ENCODE data around the gene ADGRG1. TPM values are rescaled to one million over a fixed set of nuclear protein-coding genes. Genes with fewer than 3 reads are reported as not detected.

ADGRG1 gene
- total and polyA plus RNA-seq, 2 donors (not counting 1 experiment from before 2014, with no cell fraction given) = 0.20 to 0.61 TPM

DNA sequence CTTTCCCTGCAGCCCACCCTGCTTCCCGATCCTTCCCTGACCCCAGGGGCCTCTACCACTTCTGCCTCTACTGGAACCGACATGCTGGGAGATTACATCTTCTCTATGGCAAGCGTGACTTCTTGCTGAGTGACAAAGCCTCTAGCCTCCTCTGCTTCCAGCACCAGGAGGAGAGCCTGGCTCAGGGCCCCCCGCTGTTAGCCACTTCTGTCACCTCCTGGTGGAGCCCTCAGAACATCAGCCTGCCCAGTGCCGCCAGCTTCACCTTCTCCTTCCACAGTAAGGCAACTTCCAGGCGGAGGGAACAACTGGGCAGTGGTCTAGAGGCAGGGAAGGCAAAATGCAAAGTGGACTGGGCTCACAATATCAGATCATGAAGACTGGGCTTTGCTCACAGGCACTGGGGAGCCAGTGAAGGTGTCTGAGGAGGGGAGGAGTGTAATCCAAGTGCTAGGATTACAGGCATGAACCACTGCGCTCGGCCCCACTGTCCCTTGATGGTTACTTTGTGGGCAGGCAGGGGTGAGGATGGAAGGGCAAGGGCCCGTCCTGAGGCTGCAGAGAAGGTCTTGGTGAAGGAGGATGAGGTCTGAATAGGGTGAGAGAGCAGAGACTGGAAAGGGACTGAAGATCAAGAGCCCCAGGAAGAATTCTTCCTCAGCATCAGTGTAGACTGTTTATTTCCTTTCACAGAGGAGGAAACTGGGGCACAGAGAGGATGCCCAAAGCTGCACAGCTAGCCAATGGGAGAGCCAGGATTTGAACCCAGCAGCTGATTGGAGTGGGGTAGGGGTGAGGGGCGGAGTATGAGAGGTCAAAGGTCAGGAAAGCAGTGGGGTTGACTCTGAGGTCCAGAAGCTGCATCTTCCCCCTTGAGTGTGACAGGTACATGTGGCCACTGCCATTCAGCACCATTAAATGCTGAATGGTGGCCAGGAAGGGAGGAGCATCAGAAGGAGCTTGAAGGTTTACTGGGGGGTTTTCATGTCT is 23.2 kb downstream of the ADGRG1 start:
- Histone ChIP-seq H3K9ac (ENCODE audit: low read length) (no peak overlapping the region), H3K4me1 (ENCODE audit: control insufficient read depth in 2 of 2, insufficient read depth in 2 of 2, low read length in 2 of 2) (peaks cover 19 to 21% of the 10 kb centered on the region in 2 donors), H3K36me3 (replicated peaks in 1 of 2; ENCODE audit: control extremely low read depth in 1 of 2, control insufficient read depth in 1 of 2, extremely low read depth in 1 of 2, insufficient read depth in 2 of 2, low read length in 1 of 2) (no peaks in the 10 kb centered on the region), H3K4me2 (replicated peaks; ENCODE audit: low read depth, low read length, poor library complexity, severe bottlenecking) (no peak overlapping the region), H2AFZ (ENCODE audit: insufficient read depth, low read depth, low read length, poor library complexity, severe bottlenecking) (no peak overlapping the region), H4K20me1 (ENCODE audit: control insufficient read depth, insufficient read depth, low read length, poor library complexity, severe bottlenecking) (no peaks in the 10 kb centered on the region), H3K9me3 (ENCODE audit: control extremely low read depth in 1 of 3, control insufficient read depth in 2 of 3, insufficient read depth in 1 of 3, low read length in 2 of 3) (peaks cover 0 to 5% (median 0%) of the 10 kb centered on the region in 3 donors), H3K79me2 (ENCODE audit: control insufficient read depth, insufficient read depth, low read length) (no peaks in the 10 kb centered on the region), H3K27me3 (replicated peaks in 1 of 4; ENCODE audit: control extremely low read depth in 1 of 4, control insufficient read depth in 3 of 4, insufficient read depth in 4 of 4, low read length in 3 of 4) (no peaks in the 10 kb centered on the region), H3K27ac (ENCODE audit: low read length in 2 of 2) (no peak overlapping the region), H3K4me3 (ENCODE audit: control extremely low read depth in 1 of 5, extremely low read depth in 1 of 5, insufficient read depth in 1 of 5, low read depth in 2 of 5, low read length in 4 of 5) (no peak overlapping the region)
- ATAC-seq (ENCODE audit: low read depth) (no peak), DNase-seq (no peak)
- Mint-ChIP-seq H3K4me1 (peaks cover 24% of the 10 kb centered on the region), H3K4me3 (no peak overlapping the region), H3K27ac (no peak overlapping the region), H3K27me3 (peaks cover 5% of the 10 kb centered on the region), H3K9me3 (ENCODE audit: insufficient read depth) (no peaks in the 10 kb centered on the region)
- ChIA-PET CTCF (interaction anchor here (1.1 kb wide), 1 partner anchor 873 kb away, joined by 3 read pairs; no protein-coding TSS in a partner anchor), POLR2A (no interaction called here)
- WGBS (ENCODE audit: insufficient coverage) = 92% methylated on average over 9 of the region's 10 CpGs
- TF ChIP-seq EZH2 (IDR thresholded peaks at IDR 0.05; ENCODE audit: borderline replicate concordance, insufficient read depth, low read depth, low read length, poor library complexity, severe bottlenecking) = no peak
- TF ChIP-seq, protein P1, sequence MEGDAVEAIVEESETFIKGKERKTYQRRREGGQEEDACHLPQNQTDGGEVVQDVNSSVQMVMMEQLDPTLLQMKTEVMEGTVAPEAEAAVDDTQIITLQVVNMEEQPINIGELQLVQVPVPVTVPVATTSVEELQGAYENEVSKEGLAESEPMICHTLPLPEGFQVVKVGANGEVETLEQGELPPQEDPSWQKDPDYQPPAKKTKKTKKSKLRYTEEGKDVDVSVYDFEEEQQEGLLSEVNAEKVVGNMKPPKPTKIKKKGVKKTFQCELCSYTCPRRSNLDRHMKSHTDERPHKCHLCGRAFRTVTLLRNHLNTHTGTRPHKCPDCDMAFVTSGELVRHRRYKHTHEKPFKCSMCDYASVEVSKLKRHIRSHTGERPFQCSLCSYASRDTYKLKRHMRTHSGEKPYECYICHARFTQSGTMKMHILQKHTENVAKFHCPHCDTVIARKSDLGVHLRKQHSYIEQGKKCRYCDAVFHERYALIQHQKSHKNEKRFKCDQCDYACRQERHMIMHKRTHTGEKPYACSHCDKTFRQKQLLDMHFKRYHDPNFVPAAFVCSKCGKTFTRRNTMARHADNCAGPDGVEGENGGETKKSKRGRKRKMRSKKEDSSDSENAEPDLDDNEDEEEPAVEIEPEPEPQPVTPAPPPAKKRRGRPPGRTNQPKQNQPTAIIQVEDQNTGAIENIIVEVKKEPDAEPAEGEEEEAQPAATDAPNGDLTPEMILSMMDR (IDR thresholded peaks at IDR 0.05) = no peak
- intact Hi-C loops (cut with micrococcal nuclease) = no loop called here

Data from B cell (primary cell).